ENCODE results near the gene SS18L1. TPM values are rescaled to one million over a fixed set of nuclear protein-coding genes. Genes with fewer than 3 reads are reported as not detected.

Gene SS18L1
- total and polyA plus RNA-seq, 2 experiments from 2014 or later: 6.5 to 32.6 TPM

- TF ChIP-seq ZNF462 (CRISPR knock-in tag; IDR thresholded peaks at IDR 0.05) (no peak), CREB1 (CRISPR knock-in tag; IDR thresholded peaks at IDR 0.05; ENCODE audit: low read depth) (no peak), ZNF114 (CRISPR knock-in tag; IDR thresholded peaks at IDR 0.05) (no peak), REST (IDR thresholded peaks at IDR 0.05; ENCODE audit: unreplicated experiment) (no peak), STAT1 (IDR thresholded peaks at IDR 0.05; ENCODE audit: unreplicated experiment) (no peak), NANOG (IDR thresholded peaks at IDR 0.05; ENCODE audit: borderline replicate concordance) (no peak)
These were observed 42.5 kb upstream of the SS18L1 start (continued) for GRCh38 chr20:62101078-62101477.
